Activated CD8-positive, alpha-beta T cell treated with anti-CD3 and anti-CD28 coated beads for 36 hours (primary cell): ENCODE measurements around the gene GLP1R. TPM values are rescaled to one million over a fixed set of nuclear protein-coding genes. Genes with fewer than 3 reads are reported as not detected.

Experiments
- ATAC-seq: fragments of 200-7000 bp; cut with Tn5 transposase; one replicate; pipeline ENCODE4 v1.10.0; 2021; ENCODE audit warnings: mild to moderate bottlenecking, moderate library complexity
- CTCF ChIA-PET: fragments of 350-600 bp; sonication (Branson Sonifier 250); formaldehyde crosslinking; loops from one replicate; lab custom pipeline; 2021; ENCODE audit warnings: antibody characterized with exemption; lab: Charles Lee
- POLR2A ChIA-PET: fragments of 350-600 bp; sonication (Branson Sonifier 250); formaldehyde crosslinking; loops from one replicate; lab custom pipeline; 2021; ENCODE audit warnings: antibody characterized with exemption; lab: Charles Lee
- DNase-seq: peaks from one replicate; pipeline ENCODE4 v3.0.0-alpha.2; 2020
- H3K27ac Mint-ChIP-seq: one replicate; pipeline ENCODE4 v1.8.0; 2021; ENCODE audit warnings: mild to moderate bottlenecking, mixed read lengths
- H3K27me3 Mint-ChIP-seq: one replicate; pipeline ENCODE4 v1.8.0; 2021; ENCODE audit warnings: mixed read lengths
- H3K36me3 Mint-ChIP-seq: one replicate; pipeline ENCODE4 v1.8.0; 2021; ENCODE audit warnings: low read depth, mixed read lengths
- H3K4me1 Mint-ChIP-seq: one replicate; pipeline ENCODE4 v1.8.0; 2021; ENCODE audit warnings: low read depth, mixed read lengths
- H3K4me3 Mint-ChIP-seq: one replicate; pipeline ENCODE4 v1.8.0; 2021; ENCODE audit warnings: mild to moderate bottlenecking, moderate library complexity, mixed read lengths
- H3K9me3 Mint-ChIP-seq: one replicate; pipeline ENCODE4 v1.8.0; 2021; ENCODE audit warnings: mixed read lengths
- CTCF ChIP-seq: fragments of 200-600 bp; IDR thresholded peaks from one replicate; pipeline ENCODE4 v1.8.0; 2022; ENCODE audit warnings: antibody characterized with exemption, mild to moderate bottlenecking
- intact Hi-C: fragments of 100-400 bp; cut with micrococcal nuclease; formaldehyde crosslinking; loops from one replicate; pipeline ENCODE4 v1.10.0; 2022
- total RNA-seq, 2 experiments: library from RNA; stranded (reverse); gene quantifications; one replicate each; pipeline ENCODE4 v1.2.3, GENCODE V29; 2021

GLP1R gene
- total RNA-seq, 2 experiments from 2014 or later = 0.81 to 1.1 TPM

GRCh38 chr6:39062014-39062740 is 13.6 kb downstream of the GLP1R start:
- TF ChIP-seq CTCF = no peak
- no peak overlapping the region for H3K27ac Mint-ChIP-seq
- ChIA-PET POLR2A (interaction anchor here (0.9 to 1.4 kb wide), 2 partner anchors 14 to 49 kb away, joined by 3 to 4 read pairs; no protein-coding TSS in a partner anchor), CTCF (interaction anchor here (1.0 to 1.5 kb wide), 3 partner anchors 31 to 103 kb away, joined by 3 read pairs; no protein-coding TSS in a partner anchor)
- ATAC-seq = no peak
- intact Hi-C loops = no loop called here
- no peaks in the 10 kb centered on the region for H3K9me3 Mint-ChIP-seq
- DNase-seq = no peak
- peaks cover 14% of the 10 kb centered on the region for H3K27me3 Mint-ChIP-seq
- H3K4me1 Mint-ChIP-seq = no peaks in the 10 kb centered on the region
- no peaks in the 10 kb centered on the region for H3K36me3 Mint-ChIP-seq
- no peak overlapping the region for H3K4me3 Mint-ChIP-seq

GRCh38 chr6:39063526-39063925 is 14.9 kb downstream of the GLP1R start:
- no peaks in the 10 kb centered on the region for H3K36me3 Mint-ChIP-seq
- CTCF ChIA-PET = no interaction called here
- H3K4me1 Mint-ChIP-seq = no peaks in the 10 kb centered on the region

GRCh38 chr6:39065561-39065960 is 17.0 kb downstream of the GLP1R start:
- Mint-ChIP-seq H3K27ac (no peak overlapping the region), H3K4me1 (no peaks in the 10 kb centered on the region), H3K36me3 (no peaks in the 10 kb centered on the region), H3K4me3 (no peak overlapping the region), H3K9me3 (no peaks in the 10 kb centered on the region), H3K27me3 (peaks cover 17% of the 10 kb centered on the region)
- CTCF ChIA-PET = interaction anchor here (0.9 kb wide), 1 partner anchor 10 kb away, joined by 3 read pairs; no protein-coding TSS in a partner anchor
- no peak for DNase-seq
- TF ChIP-seq CTCF = no peak
- POLR2A ChIA-PET = interaction anchor here (1.0 kb wide), 1 partner anchor 10 kb away, joined by 3 read pairs; no protein-coding TSS in a partner anchor
- ATAC-seq = no peak
- intact Hi-C loops = no loop called here

More at GRCh38 chr6:39063526-39063925, 14.9 kb downstream of the GLP1R start:
- Mint-ChIP-seq H3K27me3 (peaks cover 12% of the 10 kb centered on the region), H3K9me3 (no peaks in the 10 kb centered on the region), H3K27ac (no peak overlapping the region), H3K4me3 (no peak overlapping the region)
- DNase-seq = no peak
- no peak for ATAC-seq
- POLR2A ChIA-PET = no interaction called here
- intact Hi-C loops = no loop called here
- TF ChIP-seq CTCF = no peak

- ChIA-PET CTCF (no interaction called here), POLR2A (interaction anchor here (0.6 kb wide), 1 partner anchor 58 kb away, joined by 3 read pairs; no protein-coding TSS in a partner anchor)
- Mint-ChIP-seq H3K36me3 (no peaks in the 10 kb centered on the region), H3K4me3 (no peak overlapping the region), H3K27ac (no peak overlapping the region), H3K27me3 (peaks cover 15% of the 10 kb centered on the region), H3K9me3 (no peaks in the 10 kb centered on the region), H3K4me1 (no peaks in the 10 kb centered on the region)
- intact Hi-C loops = no loop called here
- DNase-seq (no peak), ATAC-seq (no peak)
- TF ChIP-seq CTCF = no peak
Measured at GRCh38 chr6:39068391-39068790, 19.8 kb downstream of the GLP1R start.

- no peak for TF ChIP-seq CTCF
- Mint-ChIP-seq H3K27me3 (peaks cover 13% of the 10 kb centered on the region), H3K27ac (no peak overlapping the region), H3K36me3 (no peaks in the 10 kb centered on the region), H3K4me3 (no peak overlapping the region), H3K4me1 (peaks cover 9% of the 10 kb centered on the region), H3K9me3 (no peaks in the 10 kb centered on the region)
- intact Hi-C loops = no loop called here
- ChIA-PET POLR2A (no interaction called here), CTCF (no interaction called here)
- DNase-seq (no peak), ATAC-seq (no peak)
Measured at GRCh38 chr6:39072830-39073229, 24.2 kb downstream of the GLP1R start.
